ENCODE measurements around the gene ALG14.

DNA sequence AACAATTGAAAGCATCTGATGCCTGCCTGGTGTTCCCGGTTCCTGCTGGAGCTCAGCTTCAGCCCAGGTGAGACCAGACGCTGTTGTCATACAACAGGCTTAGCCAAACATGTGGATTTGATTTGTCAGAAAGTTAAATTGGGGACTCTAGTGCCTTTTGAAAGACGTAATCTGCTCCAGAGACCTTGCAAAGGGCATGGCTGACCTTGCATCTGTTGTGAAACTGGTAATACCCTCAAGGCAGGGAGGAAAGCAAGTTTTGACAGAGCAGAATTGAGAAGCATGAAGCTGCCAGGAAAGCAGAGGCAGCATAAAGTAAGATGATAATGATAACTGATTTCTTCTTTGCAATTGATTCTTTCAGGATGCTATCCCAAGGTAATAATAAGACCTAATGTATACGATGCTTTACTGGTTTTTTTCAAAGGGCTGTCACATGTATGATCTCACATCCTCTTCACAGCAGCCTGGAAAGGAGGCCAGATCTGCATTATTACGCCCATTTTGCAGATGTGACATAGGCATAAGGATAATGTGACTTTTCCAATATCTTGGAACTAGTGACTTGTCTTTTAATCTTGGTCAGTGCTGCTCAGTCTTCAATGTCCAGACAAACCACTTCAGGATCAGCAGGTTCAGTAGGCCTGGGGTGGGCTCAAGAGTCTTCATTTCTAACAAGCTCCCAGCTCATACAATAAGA, 121.1 kb downstream of the ALG14 start:
- TF ChIP-seq POLR2A (IDR thresholded peaks at IDR 0.05; ENCODE audit: low read depth, low read length) (no peak), POLR2AphosphoS5 (IDR thresholded peaks at IDR 0.05; ENCODE audit: low read depth, low read length) (no peak)
